DOHH2 (cell line): ENCODE data around the gene TJAP1.

Source experiments
- CTCF ChIP-seq: fragments of 200-600 bp; sonication (generic); IDR thresholded peaks from one replicate; pipeline ENCODE4 v1.5.1; 2014; ENCODE audit warnings: antibody characterized with exemption, mild to moderate bottlenecking, low read depth, low read length; ENCODE audit not compliant: poor library complexity, severe bottlenecking
- EZH2phosphoT487 ChIP-seq: fragments of 200-600 bp; sonication (generic); IDR thresholded peaks from 2 replicates; pipeline ENCODE4 v1.6.1; 2017; ENCODE audit warnings: borderline replicate concordance, mild to moderate bottlenecking, antibody characterized with exemption, low read length, moderate library complexity, mixed read lengths

- TF ChIP-seq CTCF (no peak), EZH2phosphoT487 (no peak)
Observed at GRCh38 chr6:43434943-43435342, 42.4 kb upstream of the TJAP1 start.
